ENCODE data around the gene SLC6A4. TPM values are rescaled to one million over a fixed set of nuclear protein-coding genes. Genes with fewer than 3 reads are reported as not detected.

SLC6A4 gene
- total and polyA plus RNA-seq, 4 donors: 0.05 to 0.70 TPM; not detected in 2

DNA sequence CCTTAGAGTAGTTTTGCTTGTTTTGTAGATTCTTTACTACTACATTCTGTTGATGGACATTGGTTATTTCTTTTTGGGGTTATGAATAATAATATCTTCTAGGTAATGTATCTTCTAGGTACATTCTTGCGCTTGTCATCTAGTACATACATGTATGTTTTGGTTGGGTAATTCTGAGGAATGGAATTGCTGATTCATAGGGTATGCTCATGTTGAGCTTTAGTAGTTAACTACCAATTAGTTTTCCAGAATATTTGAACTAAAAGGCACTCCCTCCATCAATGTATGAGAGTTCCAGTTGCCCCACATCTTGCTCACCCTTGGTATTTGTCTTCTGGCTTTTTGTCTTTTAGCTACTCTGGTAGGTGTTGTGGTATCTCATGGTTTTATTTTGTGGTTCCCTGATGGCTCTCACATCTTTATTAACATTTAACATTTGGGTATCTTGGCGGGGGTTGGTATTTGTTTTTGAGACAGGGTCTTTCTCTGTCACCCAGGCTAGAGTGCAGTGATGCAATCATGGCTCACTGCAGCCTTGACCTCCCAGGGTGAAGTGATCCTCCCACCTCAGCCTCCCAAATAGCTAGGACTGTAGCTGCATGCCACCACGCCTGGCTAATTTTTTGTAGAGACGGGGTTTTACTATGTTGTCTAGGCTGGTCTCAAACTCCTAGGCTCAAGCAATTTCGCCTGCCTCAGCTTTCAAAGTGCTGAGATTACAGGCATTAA, 47.1 kb downstream of the SLC6A4 start:
- Histone ChIP-seq H3K9me3 (ENCODE audit: control insufficient read depth in 4 of 4, low read length in 3 of 4) (no peaks in the 10 kb centered on the region), H3K9ac (ENCODE audit: low read depth in 1 of 2, low read length in 2 of 2) (no peak overlapping the region), H3K27me3 (ENCODE audit: control insufficient read depth in 4 of 4, insufficient read depth in 4 of 4, low read length in 3 of 4) (no peaks in the 10 kb centered on the region), H3K36me3 (ENCODE audit: control insufficient read depth in 4 of 4, insufficient read depth in 3 of 4, low read depth in 1 of 4, low read length in 3 of 4) (peaks cover 2 to 22% (median 19%) of the 10 kb centered on the region in 4 donors), H3K4me3 (ENCODE audit: low read depth in 1 of 3, low read length in 3 of 3) (no peak overlapping the region), H3K27ac (ENCODE audit: low read depth in 1 of 2, low read length in 2 of 2) (no peak overlapping the region), H3K4me1 (ENCODE audit: control insufficient read depth in 4 of 4, insufficient read depth in 4 of 4, low read length in 3 of 4) (no peaks in the 10 kb centered on the region)
- TF ChIP-seq RAD21 (IDR thresholded peaks at IDR 0.05): no peak
- TF ChIP-seq, protein P1, sequence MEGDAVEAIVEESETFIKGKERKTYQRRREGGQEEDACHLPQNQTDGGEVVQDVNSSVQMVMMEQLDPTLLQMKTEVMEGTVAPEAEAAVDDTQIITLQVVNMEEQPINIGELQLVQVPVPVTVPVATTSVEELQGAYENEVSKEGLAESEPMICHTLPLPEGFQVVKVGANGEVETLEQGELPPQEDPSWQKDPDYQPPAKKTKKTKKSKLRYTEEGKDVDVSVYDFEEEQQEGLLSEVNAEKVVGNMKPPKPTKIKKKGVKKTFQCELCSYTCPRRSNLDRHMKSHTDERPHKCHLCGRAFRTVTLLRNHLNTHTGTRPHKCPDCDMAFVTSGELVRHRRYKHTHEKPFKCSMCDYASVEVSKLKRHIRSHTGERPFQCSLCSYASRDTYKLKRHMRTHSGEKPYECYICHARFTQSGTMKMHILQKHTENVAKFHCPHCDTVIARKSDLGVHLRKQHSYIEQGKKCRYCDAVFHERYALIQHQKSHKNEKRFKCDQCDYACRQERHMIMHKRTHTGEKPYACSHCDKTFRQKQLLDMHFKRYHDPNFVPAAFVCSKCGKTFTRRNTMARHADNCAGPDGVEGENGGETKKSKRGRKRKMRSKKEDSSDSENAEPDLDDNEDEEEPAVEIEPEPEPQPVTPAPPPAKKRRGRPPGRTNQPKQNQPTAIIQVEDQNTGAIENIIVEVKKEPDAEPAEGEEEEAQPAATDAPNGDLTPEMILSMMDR (IDR thresholded peaks at IDR 0.05; ENCODE audit: low read depth, low read length, missing input control): no peak
- TF ChIP-seq JUND (IDR thresholded peaks at IDR 0.05): no peak
- TF ChIP-seq GABPA (IDR thresholded peaks at IDR 0.05 in 1 of 2, conservative IDR thresholded peaks at IDR 0.05 in 1 of 2): no peak
- TF ChIP-seq HNF4G (IDR thresholded peaks at IDR 0.05): no peak
- TF ChIP-seq SP1 (IDR thresholded peaks at IDR 0.05): no peak
- no peak for TF ChIP-seq ZBTB33 (IDR thresholded peaks at IDR 0.05)
- 97% methylated on average over 5 of the region's 5 CpGs for WGBS
- DNase-seq (ENCODE audit: low spot score): no peak

DNA sequence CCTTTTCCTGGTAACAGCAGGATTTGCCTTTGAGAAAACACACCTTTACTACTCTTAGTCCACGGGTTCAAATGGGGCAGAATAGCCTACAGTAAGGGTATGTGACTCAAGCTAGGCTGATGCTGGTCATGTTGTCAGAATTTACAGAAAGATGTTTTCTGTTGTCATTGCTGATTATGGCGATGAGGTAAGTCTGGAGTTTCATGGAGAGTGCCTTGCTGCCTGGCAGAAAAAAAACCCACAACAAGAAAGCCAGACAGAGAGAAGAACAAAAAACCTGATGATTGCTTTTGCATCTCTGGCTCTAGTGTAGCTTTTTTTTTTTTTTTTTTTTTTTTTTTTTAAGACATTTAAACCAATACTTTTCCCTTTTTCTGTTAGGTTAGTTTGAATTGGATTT, 47.9 kb downstream of the SLC6A4 start:
- Histone ChIP-seq H3K9me3 (ENCODE audit: control insufficient read depth in 4 of 4, low read length in 3 of 4) (no peaks in the 10 kb centered on the region), H3K4me1 (ENCODE audit: control insufficient read depth in 4 of 4, insufficient read depth in 4 of 4, low read length in 3 of 4) (no peaks in the 10 kb centered on the region), H3K4me3 (ENCODE audit: low read depth in 1 of 3, low read length in 3 of 3) (no peak overlapping the region), H3K27ac (ENCODE audit: low read depth in 1 of 2, low read length in 2 of 2) (no peak overlapping the region), H3K36me3 (ENCODE audit: control insufficient read depth in 4 of 4, insufficient read depth in 3 of 4, low read depth in 1 of 4, low read length in 3 of 4) (peaks cover 2 to 22% (median 21%) of the 10 kb centered on the region in 4 donors), H3K27me3 (ENCODE audit: control insufficient read depth in 4 of 4, insufficient read depth in 4 of 4, low read length in 3 of 4) (no peaks in the 10 kb centered on the region), H3K9ac (ENCODE audit: low read depth in 1 of 2, low read length in 2 of 2) (no peak overlapping the region)
- TF ChIP-seq FOXA2 (IDR thresholded peaks at IDR 0.05) (no peak), NR2F2 (IDR thresholded peaks at IDR 0.05) (no peak), YY1 (IDR thresholded peaks at IDR 0.05) (no peak), HNF4A (conservative IDR thresholded peaks at IDR 0.05) (no peak), EGR1 (IDR thresholded peaks at IDR 0.05; ENCODE audit: low read depth in 2 of 2) (no peak), FOXA1 (IDR thresholded peaks at IDR 0.05) (no peak), TAF1 (conservative IDR thresholded peaks at IDR 0.05) (no peak)
- TF ChIP-seq, protein P1 (IDR thresholded peaks at IDR 0.05; ENCODE audit: low read depth, low read length, missing input control): no peak
- no peak for DNase-seq (ENCODE audit: low spot score)
- 96% methylated on average over 2 of the region's 2 CpGs for WGBS

All from liver (tissue), 9 donors.